Vagina (tissue), 2 donors: ENCODE data around the gene RBBP8NL. TPM values are rescaled to one million over a fixed set of nuclear protein-coding genes. Genes with fewer than 3 reads are reported as not detected.

Source experiments
- DNase-seq, 2 donors: peaks; one replicate each; pipeline ENCODE4 v3.0.0-alpha.2; 2017; ENCODE audit errors: extremely low spot score in 2 of 2
- H3K27ac ChIP-seq: fragments of 200-600 bp; sonication (generic); one replicate; pipeline ENCODE4 v1.5.1; 2019
- H3K27me3 ChIP-seq: fragments of 200-600 bp; sonication (generic); one replicate; pipeline ENCODE4 v1.5.1; 2019
- H3K36me3 ChIP-seq, 2 donors: fragments of 200-600 bp; sonication (generic); one replicate each; pipeline ENCODE4 v1.5.1; 2017 to 2019
- H3K4me1 ChIP-seq: fragments of 200-600 bp; sonication (generic); one replicate; pipeline ENCODE4 v1.5.1; 2019
- H3K4me3 ChIP-seq, 2 donors: fragments of 200-600 bp; sonication (generic); 1 replicate in 1 of 2; 2 replicates in 1 of 2; pipeline ENCODE4 v1.5.1; 2016 to 2019
- H3K9me3 ChIP-seq: fragments of 200-600 bp; sonication (generic); one replicate; pipeline ENCODE4 v1.5.1; 2019
- POLR2A ChIP-seq, 2 donors: fragments of 450-650 bp; IDR thresholded peaks; one replicate each; pipeline ENCODE4 v1.6.1; 2017; ENCODE audit warnings: antibody characterized with exemption in 2 of 2, mild to moderate bottlenecking in 2 of 2, moderate library complexity in 2 of 2
- POLR2AphosphoS5 ChIP-seq, 2 donors: sonication (generic); formaldehyde crosslinking; IDR thresholded peaks; one replicate each; pipeline ENCODE4 v1.9.0; 2017; ENCODE audit warnings: antibody characterized with exemption in 2 of 2, mild to moderate bottlenecking in 2 of 2, low read depth in 1 of 2; ENCODE audit not compliant: insufficient read depth in 1 of 2
- intact Hi-C: fragments of 100-400 bp; cut with DNase I; formaldehyde crosslinking; loops from one replicate; pipeline ENCODE4 v1.15.1; 2023
- total RNA-seq: library from RNA; depleted of rRNA; stranded (reverse); fragments of >200 nt; gene quantifications from one replicate; pipeline ENCODE4 v1.2.3, GENCODE V29; 2016
- TF ChIP-seq, protein P1 (sequence below), 3 experiments: fragments of 450-650 bp in 2 of 3; fragments of 200-600 bp in 1 of 3; sonication (generic) in 1 of 3; IDR thresholded peaks; one replicate each; pipeline ENCODE4 v1.5.1; 2017 to 2019; ENCODE audit warnings: antibody characterized with exemption in 3 of 3, mild to moderate bottlenecking in 2 of 3, moderate library complexity in 2 of 3

Gene RBBP8NL
- total RNA-seq, 1 donor from 2014 or later, result 1.7 TPM

DNA sequence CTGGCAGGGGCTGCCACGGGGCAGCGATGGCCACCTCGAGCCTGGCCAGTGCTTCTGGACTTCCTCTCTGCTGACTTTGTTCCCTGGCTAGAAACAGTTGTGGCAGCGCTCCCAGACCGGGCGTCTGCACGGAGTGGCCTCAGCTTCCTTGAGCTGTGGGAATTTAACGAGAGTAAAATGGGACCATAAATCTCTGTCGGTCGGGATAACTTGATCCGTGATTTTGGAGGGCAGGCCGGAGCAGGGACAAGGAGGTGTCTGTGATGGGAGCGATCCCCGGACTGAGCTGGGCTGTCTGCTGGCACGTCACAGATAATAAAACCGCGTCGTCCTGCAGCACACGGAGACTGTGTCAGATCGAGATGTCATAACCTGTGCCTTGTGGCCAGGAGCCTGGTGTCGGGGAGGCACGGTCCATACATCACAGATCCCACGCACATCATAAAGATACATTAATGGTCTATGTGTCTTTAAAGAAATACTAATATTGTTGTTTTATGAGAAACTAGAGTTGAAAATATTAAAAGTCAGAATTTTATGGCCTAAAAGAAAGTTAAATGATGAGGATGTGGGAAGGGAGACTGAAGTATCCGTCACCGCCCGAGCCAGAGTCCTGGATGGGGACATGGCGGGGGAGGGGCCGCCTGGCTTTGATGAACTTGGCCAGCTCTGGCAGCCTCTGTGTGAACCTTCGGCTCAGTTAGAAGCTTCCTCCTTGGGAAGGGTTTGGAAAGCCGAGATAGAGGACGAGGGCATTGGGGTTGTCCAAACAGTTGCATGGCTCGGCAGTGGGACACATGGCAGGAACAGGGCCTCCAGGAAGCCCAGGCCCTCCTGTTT lies 6.5 kb upstream of the RBBP8NL start:
- H3K9me3 ChIP-seq, result no peaks in the 10 kb centered on the region
- TF ChIP-seq, protein P1, sequence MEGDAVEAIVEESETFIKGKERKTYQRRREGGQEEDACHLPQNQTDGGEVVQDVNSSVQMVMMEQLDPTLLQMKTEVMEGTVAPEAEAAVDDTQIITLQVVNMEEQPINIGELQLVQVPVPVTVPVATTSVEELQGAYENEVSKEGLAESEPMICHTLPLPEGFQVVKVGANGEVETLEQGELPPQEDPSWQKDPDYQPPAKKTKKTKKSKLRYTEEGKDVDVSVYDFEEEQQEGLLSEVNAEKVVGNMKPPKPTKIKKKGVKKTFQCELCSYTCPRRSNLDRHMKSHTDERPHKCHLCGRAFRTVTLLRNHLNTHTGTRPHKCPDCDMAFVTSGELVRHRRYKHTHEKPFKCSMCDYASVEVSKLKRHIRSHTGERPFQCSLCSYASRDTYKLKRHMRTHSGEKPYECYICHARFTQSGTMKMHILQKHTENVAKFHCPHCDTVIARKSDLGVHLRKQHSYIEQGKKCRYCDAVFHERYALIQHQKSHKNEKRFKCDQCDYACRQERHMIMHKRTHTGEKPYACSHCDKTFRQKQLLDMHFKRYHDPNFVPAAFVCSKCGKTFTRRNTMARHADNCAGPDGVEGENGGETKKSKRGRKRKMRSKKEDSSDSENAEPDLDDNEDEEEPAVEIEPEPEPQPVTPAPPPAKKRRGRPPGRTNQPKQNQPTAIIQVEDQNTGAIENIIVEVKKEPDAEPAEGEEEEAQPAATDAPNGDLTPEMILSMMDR (IDR thresholded peaks at IDR 0.05), result no peak
- TF ChIP-seq POLR2A (IDR thresholded peaks at IDR 0.05), result no peak
- TF ChIP-seq POLR2AphosphoS5 (IDR thresholded peaks at IDR 0.05; ENCODE audit: insufficient read depth in 1 of 2, low read depth in 1 of 2), result no peak
- H3K4me3 ChIP-seq, result peak overlapping the region in 1 of 2 donors; percentile 21
- intact Hi-C loops, result no loop called here
- H3K36me3 ChIP-seq, result no peaks in the 10 kb centered on the region
- no peak overlapping the region for H3K27ac ChIP-seq
- no peak for DNase-seq
- H3K4me1 ChIP-seq, result peaks cover 16% of the 10 kb centered on the region
- H3K27me3 ChIP-seq, result no peaks in the 10 kb centered on the region

DNA sequence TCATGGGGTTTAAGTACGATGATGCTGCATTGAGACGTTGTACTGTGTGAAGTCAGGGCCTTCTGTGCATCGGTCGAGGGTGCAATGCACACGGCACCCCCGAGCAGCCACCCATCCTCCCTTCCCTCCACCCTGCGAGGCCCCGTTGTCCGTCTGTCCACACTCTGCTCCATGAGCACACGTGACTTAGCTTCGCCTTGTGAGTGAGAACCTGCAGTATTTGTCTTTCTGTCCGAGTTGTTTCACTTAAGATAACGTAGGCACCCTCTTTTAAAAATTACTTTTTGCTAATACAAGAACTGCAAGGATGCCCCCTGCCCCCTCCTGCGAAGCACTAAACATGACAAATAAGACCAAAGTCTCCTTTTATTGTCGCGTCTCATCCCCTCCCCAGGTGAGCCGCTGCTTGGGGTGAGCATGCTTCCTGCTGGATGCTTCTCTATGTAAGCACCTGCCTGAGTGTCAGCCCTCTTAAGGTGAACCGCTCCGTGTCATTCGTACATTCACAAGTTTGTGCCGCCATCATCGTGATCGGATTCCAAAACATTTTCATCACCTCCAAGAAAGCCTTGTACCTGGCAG lies 3.6 kb upstream of the RBBP8NL start:
- intact Hi-C loops, result no loop called here
- Histone ChIP-seq H3K27me3 (no peaks in the 10 kb centered on the region), H3K4me3 (no peak overlapping the region), H3K9me3 (no peaks in the 10 kb centered on the region), H3K27ac (no peak overlapping the region), H3K4me1 (peaks cover 32% of the 10 kb centered on the region), H3K36me3 (no peaks in the 10 kb centered on the region)
- TF ChIP-seq POLR2AphosphoS5 (IDR thresholded peaks at IDR 0.05; ENCODE audit: insufficient read depth in 1 of 2, low read depth in 1 of 2) (no peak), POLR2A (IDR thresholded peaks at IDR 0.05) (no peak)
- TF ChIP-seq, protein P1 (IDR thresholded peaks at IDR 0.05), result no peak
- DNase-seq, result no peak

DNA sequence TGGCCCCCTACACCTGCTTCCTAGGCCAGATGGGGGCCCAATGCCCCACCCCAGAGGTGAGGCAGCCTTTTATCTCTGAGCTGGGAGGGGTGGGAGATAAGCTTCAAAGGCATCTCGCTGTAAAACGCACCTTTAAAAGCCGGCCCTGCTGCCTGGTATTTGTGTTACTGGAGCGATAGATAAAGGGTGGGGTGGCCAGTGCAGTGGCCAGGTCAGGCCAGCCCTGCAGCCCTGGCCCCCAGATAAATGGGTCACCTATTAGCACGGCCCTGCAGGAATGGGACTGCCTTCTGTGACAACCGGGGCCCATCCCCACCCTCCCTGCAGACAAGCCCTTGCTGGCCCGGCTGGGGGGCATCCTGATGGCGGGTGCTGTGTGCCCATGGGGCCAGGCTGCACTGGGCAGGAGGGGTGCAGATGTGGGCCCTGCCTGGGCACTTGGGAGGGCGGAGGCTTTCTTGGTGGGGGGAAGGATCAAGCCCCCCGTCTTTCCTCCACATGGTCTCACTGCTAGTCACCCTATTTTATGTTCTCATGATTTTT lies 3.0 kb upstream of the RBBP8NL start:
- H3K27me3 ChIP-seq, result no peaks in the 10 kb centered on the region
- H3K4me1 ChIP-seq, result peaks cover 32% of the 10 kb centered on the region
- no peak overlapping the region for H3K4me3 ChIP-seq
- no peaks in the 10 kb centered on the region for H3K36me3 ChIP-seq
- TF ChIP-seq, protein P1 (IDR thresholded peaks at IDR 0.05), result no peak
- TF ChIP-seq POLR2AphosphoS5 (IDR thresholded peaks at IDR 0.05; ENCODE audit: insufficient read depth in 1 of 2, low read depth in 1 of 2) (no peak), POLR2A (IDR thresholded peaks at IDR 0.05) (no peak)
- H3K27ac ChIP-seq, result no peak overlapping the region
- intact Hi-C loops, result no loop called here
- no peaks in the 10 kb centered on the region for H3K9me3 ChIP-seq
- no peak for DNase-seq

DNA sequence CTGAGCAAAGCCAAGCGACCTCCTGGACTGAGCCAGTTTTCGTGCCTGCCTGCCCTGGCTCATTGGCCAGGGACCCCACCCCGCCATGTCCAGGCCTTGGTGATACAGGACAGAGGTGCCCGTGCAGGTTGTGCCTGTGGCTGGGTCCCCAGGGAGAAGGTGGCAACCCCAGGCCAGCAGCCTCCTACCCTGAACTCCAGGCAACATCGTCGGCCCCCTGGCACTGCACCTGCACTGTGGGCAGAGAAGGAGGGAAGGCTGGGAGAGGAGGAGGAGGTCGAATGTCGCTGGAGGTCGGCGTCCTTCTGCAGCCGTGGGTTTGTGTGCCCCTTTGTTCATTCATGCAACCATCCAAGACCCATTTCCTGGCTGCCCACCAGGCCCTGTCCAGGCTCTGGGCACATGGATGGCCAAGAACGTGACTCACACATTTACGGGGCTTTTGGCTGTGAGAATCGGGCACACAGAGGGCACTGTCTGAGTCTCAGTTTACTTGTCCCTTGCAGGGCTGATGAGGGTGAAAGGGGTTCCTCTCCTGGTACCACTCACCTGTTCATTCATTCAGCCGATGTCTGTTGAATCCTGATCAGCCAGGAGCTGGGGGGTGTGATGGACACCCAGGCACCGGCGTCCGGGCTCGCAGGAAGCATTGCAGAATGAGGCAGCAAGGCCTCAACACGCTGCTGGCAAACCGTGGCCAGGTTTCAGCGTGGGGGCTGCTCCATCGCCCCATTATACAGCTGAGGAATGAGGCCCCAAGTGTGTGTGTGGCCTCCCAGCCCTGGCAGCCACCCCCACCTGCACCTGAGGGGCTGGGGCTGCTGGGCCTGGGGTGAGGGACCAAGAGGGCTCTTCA lies 2.3 kb upstream of the RBBP8NL start:
- TF ChIP-seq, protein P1 (IDR thresholded peaks at IDR 0.05), result no peak
- no peak for TF ChIP-seq POLR2AphosphoS5 (IDR thresholded peaks at IDR 0.05; ENCODE audit: insufficient read depth in 1 of 2, low read depth in 1 of 2)
- no peak for TF ChIP-seq POLR2A (IDR thresholded peaks at IDR 0.05)
- peaks cover 31% of the 10 kb centered on the region for H3K4me1 ChIP-seq
- no peak overlapping the region for H3K4me3 ChIP-seq
- no peaks in the 10 kb centered on the region for H3K36me3 ChIP-seq
- DNase-seq, result no peak
- no peaks in the 10 kb centered on the region for H3K27me3 ChIP-seq
- no peak overlapping the region for H3K27ac ChIP-seq
- H3K9me3 ChIP-seq, result no peaks in the 10 kb centered on the region
- intact Hi-C loops, result no loop called here
